Neutrophil (primary cell): ENCODE data around the gene CFAP97D2.

Experiments
- H3K27ac ChIP-seq: fragments of 200-600 bp; sonication (generic); 2 replicates; pipeline ENCODE4 v1.5.1; 2016; ENCODE audit warnings: mild to moderate bottlenecking, moderate library complexity
- H3K27me3 ChIP-seq: fragments of 200-600 bp; sonication (generic); 2 replicates; pipeline ENCODE4 v1.6.0; 2016; ENCODE audit warnings: mild to moderate bottlenecking
- H3K36me3 ChIP-seq: fragments of 200-600 bp; sonication (generic); 2 replicates; pipeline ENCODE4 v1.5.1; 2017
- H3K4me1 ChIP-seq, 2 experiments: fragments of 200-600 bp in 1 of 2; sonication (generic) in 1 of 2; 1 replicate in 1 of 2; 2 replicates in 1 of 2; pipeline versions ENCODE4 v1.5.1 to v1.6.1; 2013 to 2016; ENCODE audit warnings: low read depth in 1 of 2, low read length in 1 of 2, mild to moderate bottlenecking in 1 of 2, moderate library complexity in 1 of 2; ENCODE audit not compliant: control insufficient read depth in 1 of 2, insufficient read depth in 1 of 2
- H3K4me3 ChIP-seq, 2 experiments: fragments of 200-600 bp in 1 of 2; sonication (generic) in 1 of 2; 1 replicate in 1 of 2; 2 replicates in 1 of 2; pipeline ENCODE4 v1.5.1; 2013 to 2016; ENCODE audit warnings: low read depth in 1 of 2, low read length in 1 of 2, mild to moderate bottlenecking in 1 of 2, moderate library complexity in 1 of 2
- H3K9me3 ChIP-seq: fragments of 200-600 bp; sonication (generic); 2 replicates; pipeline ENCODE4 v1.5.1; 2016
- CTCF ChIP-seq: fragments of 200-600 bp; sonication (generic); IDR thresholded peaks from 2 replicates; pipeline ENCODE4 v1.5.1; 2016; ENCODE audit warnings: antibody characterized with exemption

The CFAP97D2 gene

GRCh38 chr13:114236227-114236626 is 57.2 kb downstream of the CFAP97D2 start:
- Histone ChIP-seq H3K9me3 (no peaks in the 10 kb centered on the region), H3K27me3 (peaks cover 6% of the 10 kb centered on the region), H3K36me3 (peaks cover 43% of the 10 kb centered on the region), H3K4me1 (peaks cover 9 to 12% of the 10 kb centered on the region in 2 experiments), H3K27ac (no peak overlapping the region), H3K4me3 (no peak overlapping the region)
- TF ChIP-seq CTCF: no peak

- Histone ChIP-seq H3K4me1 (peaks cover 9 to 12% of the 10 kb centered on the region in 2 experiments), H3K27ac (no peak overlapping the region), H3K27me3 (peaks cover 3% of the 10 kb centered on the region), H3K9me3 (no peaks in the 10 kb centered on the region), H3K4me3 (no peak overlapping the region), H3K36me3 (peaks cover 57% of the 10 kb centered on the region)
- TF ChIP-seq CTCF: no peak
Observed at GRCh38 chr13:114237415-114238112, 58.5 kb downstream of the CFAP97D2 start.

- Histone ChIP-seq H3K27me3 (no peaks in the 10 kb centered on the region), H3K27ac (no peak overlapping the region), H3K36me3 (peaks cover 97% of the 10 kb centered on the region), H3K4me3 (no peak overlapping the region), H3K4me1 (no peaks in the 10 kb centered on the region), H3K9me3 (no peaks in the 10 kb centered on the region)
- no peak for TF ChIP-seq CTCF
Observed at GRCh38 chr13:114241918-114242317, 62.9 kb downstream of the CFAP97D2 start.

- H3K27me3 ChIP-seq: no peaks in the 10 kb centered on the region
- H3K36me3 ChIP-seq: peaks cover 99% of the 10 kb centered on the region
- no peak for TF ChIP-seq CTCF
- H3K4me3 ChIP-seq: no peak overlapping the region
- no peak overlapping the region for H3K27ac ChIP-seq
- no peaks in the 10 kb centered on the region for H3K4me1 ChIP-seq
- no peaks in the 10 kb centered on the region for H3K9me3 ChIP-seq
Observed at GRCh38 chr13:114243971-114244370, 64.9 kb downstream of the CFAP97D2 start.

- no peak for TF ChIP-seq CTCF
- no peaks in the 10 kb centered on the region for H3K27me3 ChIP-seq
- H3K9me3 ChIP-seq: no peaks in the 10 kb centered on the region
- no peak overlapping the region for H3K27ac ChIP-seq
- no peaks in the 10 kb centered on the region for H3K4me1 ChIP-seq
- H3K4me3 ChIP-seq: no peak overlapping the region
- H3K36me3 ChIP-seq: peaks cover 99% of the 10 kb centered on the region
Observed at GRCh38 chr13:114244637-114245036, 65.6 kb downstream of the CFAP97D2 start.
